IMR-90 (cell line): ENCODE data around the gene SMTN.

ENCODE experiments used
- CHD1 ChIP-seq: IDR thresholded peaks from 2 replicates; pipeline ENCODE4 v1.6.1; 2012; ENCODE audit warnings: low read depth, low read length, improper control_type of control experiment
- CTCF ChIP-seq: conservative IDR thresholded peaks from 2 replicates; pipeline ENCODE4 v1.5.1; 2012; ENCODE audit warnings: mild to moderate bottlenecking, low read depth, low read length, improper control_type of control experiment
- ELK1 ChIP-seq: fragments of 150-350 bp; IDR thresholded peaks from 2 replicates; pipeline ENCODE4 v1.6.1; 2016; ENCODE audit warnings: low read depth, mild to moderate bottlenecking, low read length, moderate library complexity, borderline replicate concordance
- FOS ChIP-seq: fragments of 150-350 bp; IDR thresholded peaks from 2 replicates; pipeline ENCODE4 v1.6.1; 2016; ENCODE audit warnings: low read depth, low read length
- MAFK ChIP-seq: IDR thresholded peaks from 2 replicates; pipeline ENCODE4 v1.6.1; 2012; ENCODE audit warnings: low read depth, low read length, improper control_type of control experiment
- MAZ ChIP-seq: IDR thresholded peaks from 2 replicates; pipeline ENCODE4 v1.6.1; 2012; ENCODE audit warnings: low read depth, mild to moderate bottlenecking, low read length, improper control_type of control experiment, moderate library complexity, borderline replicate concordance
- POLR2A ChIP-seq: IDR thresholded peaks from 2 replicates; pipeline ENCODE4 v1.6.1; 2012; ENCODE audit warnings: mild to moderate bottlenecking, low read depth, low read length
- RAD21 ChIP-seq: IDR thresholded peaks from 2 replicates; pipeline ENCODE4 v1.6.1; 2012; ENCODE audit warnings: low read length, improper control_type of control experiment
- RFX5 ChIP-seq: IDR thresholded peaks from 2 replicates; pipeline ENCODE4 v1.8.0; 2012; ENCODE audit warnings: low read depth, mild to moderate bottlenecking, low read length, moderate library complexity
- SMC3 ChIP-seq: fragments of 150-350 bp; IDR thresholded peaks from 2 replicates; pipeline ENCODE4 v1.6.1; 2016; ENCODE audit warnings: low read depth, mild to moderate bottlenecking, antibody characterized with exemption, low read length, moderate library complexity
- TF ChIP-seq, protein P1 (sequence below): fragments of 150-350 bp; IDR thresholded peaks from 2 replicates; pipeline ENCODE4 v1.6.1; 2017; ENCODE audit warnings: mild to moderate bottlenecking, antibody characterized with exemption, low read length, low read depth

DNA sequence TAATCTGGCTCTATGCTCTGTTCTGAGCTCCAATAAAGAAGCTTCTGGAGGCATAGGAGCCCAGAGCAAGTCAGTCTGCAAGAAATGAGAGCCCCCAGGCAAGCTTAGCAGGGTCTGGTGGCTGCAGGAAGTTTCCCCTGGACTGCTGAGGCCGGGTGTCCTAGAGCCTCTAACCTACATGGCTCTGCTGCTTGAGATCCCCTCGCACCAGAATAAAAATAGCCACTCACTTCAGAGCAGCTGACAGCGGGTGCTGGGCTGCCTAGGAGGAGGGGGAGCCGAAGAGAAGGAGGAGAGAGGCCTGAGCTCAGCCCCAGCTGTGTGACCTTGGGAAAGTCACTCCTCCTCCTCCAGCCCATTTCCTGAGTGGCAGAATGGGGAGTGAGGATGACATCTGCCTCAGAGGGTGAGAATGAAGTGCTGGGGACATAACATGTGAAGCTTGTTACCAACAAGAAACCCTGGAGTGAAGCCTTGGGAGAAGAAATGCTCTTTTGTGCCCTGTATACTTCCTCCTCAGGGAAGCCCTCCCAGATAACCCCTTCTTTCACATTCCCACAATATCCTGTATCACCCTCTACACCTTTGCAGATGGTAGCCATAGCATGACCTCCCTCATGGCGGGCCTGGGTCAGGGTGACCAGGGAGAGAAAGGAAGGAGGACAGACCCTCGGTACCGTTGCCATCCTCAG lies 38.1 kb downstream of the SMTN start:
- TF ChIP-seq CHD1 (no peak), RFX5 (no peak), CTCF (no peak), RAD21 (no peak), POLR2A (no peak), MAZ (no peak), SMC3 (no peak), FOS (no peak), MAFK (no peak), ELK1 (no peak)
- TF ChIP-seq, protein P1, sequence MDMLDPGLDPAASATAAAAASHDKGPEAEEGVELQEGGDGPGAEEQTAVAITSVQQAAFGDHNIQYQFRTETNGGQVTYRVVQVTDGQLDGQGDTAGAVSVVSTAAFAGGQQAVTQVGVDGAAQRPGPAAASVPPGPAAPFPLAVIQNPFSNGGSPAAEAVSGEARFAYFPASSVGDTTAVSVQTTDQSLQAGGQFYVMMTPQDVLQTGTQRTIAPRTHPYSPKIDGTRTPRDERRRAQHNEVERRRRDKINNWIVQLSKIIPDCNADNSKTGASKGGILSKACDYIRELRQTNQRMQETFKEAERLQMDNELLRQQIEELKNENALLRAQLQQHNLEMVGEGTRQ: no peak
